Measurements from ENCODE around the gene DCX. TPM values are rescaled to one million over a fixed set of nuclear protein-coding genes. Genes with fewer than 3 reads are reported as not detected.
"Not testable (repeated sequence)": the region's sequence is repeated elsewhere in the genome, so short reads cannot be mapped to it uniquely, and the experiment has no call there.

DCX gene
- total RNA-seq, 1 donor from 2014 or later: not detected

- Mint-ChIP-seq H3K4me1 (no peaks in the 10 kb centered on the region), H3K36me3 (ENCODE audit: low read depth) (no peaks in the 10 kb centered on the region), H3K9me3 (no peaks in the 10 kb centered on the region), H3K27ac (no peak overlapping the region), H3K27me3 (no peaks in the 10 kb centered on the region), H3K4me3 (no peak overlapping the region)
- CTCF ChIA-PET: no interaction called here
- TF ChIP-seq CTCF (IDR thresholded peaks at IDR 0.05): no peak
- DNase-seq: no peak
- intact Hi-C loops (cut with micrococcal nuclease): no loop called here
- no peak for ATAC-seq (ENCODE audit: low read depth)
- POLR2A ChIA-PET: no interaction called here
Observed at GRCh38 chrX:111353793-111354192, 58.2 kb downstream of the DCX start.

- TF ChIP-seq CTCF (IDR thresholded peaks at IDR 0.05): no peak
- H3K4me3 Mint-ChIP-seq: no peak overlapping the region
- ChIA-PET POLR2A (no interaction called here), CTCF (no interaction called here)
- H3K4me1 Mint-ChIP-seq: no peaks in the 10 kb centered on the region
- no peaks in the 10 kb centered on the region for H3K36me3 Mint-ChIP-seq (ENCODE audit: low read depth)
- H3K27me3 Mint-ChIP-seq: no peaks in the 10 kb centered on the region
- intact Hi-C loops (cut with micrococcal nuclease): no loop called here
- ATAC-seq (ENCODE audit: low read depth) (no peak), DNase-seq (no peak)
- H3K27ac Mint-ChIP-seq: no peak overlapping the region
- H3K9me3 Mint-ChIP-seq: no peaks in the 10 kb centered on the region
Observed at GRCh38 chrX:111352424-111352823, 59.6 kb downstream of the DCX start.

GRCh38 chrX:111349934-111350333 is 62.1 kb downstream of the DCX start:
- H3K27ac Mint-ChIP-seq: no peak overlapping the region
- DNase-seq (no peak), ATAC-seq (ENCODE audit: low read depth) (no peak)
- POLR2A ChIA-PET: no interaction called here
- H3K4me1 Mint-ChIP-seq: no peaks in the 10 kb centered on the region
- CTCF ChIA-PET: no interaction called here
- no peak overlapping the region for H3K4me3 Mint-ChIP-seq
- TF ChIP-seq CTCF (IDR thresholded peaks at IDR 0.05): no peak
- intact Hi-C loops (cut with micrococcal nuclease): no loop called here
- H3K9me3 Mint-ChIP-seq: no peaks in the 10 kb centered on the region
- no peaks in the 10 kb centered on the region for H3K36me3 Mint-ChIP-seq (ENCODE audit: low read depth)
- no peaks in the 10 kb centered on the region for H3K27me3 Mint-ChIP-seq

- intact Hi-C loops (cut with micrococcal nuclease): no loop called here
Observed at GRCh38 chrX:111349101-111349500, 62.9 kb downstream of the DCX start.

GRCh38 chrX:111348429-111348828 is 63.6 kb downstream of the DCX start:
- Mint-ChIP-seq H3K4me1 (no peaks in the 10 kb centered on the region), H3K36me3 (ENCODE audit: low read depth) (no peaks in the 10 kb centered on the region), H3K27ac (no peak overlapping the region), H3K27me3 (no peaks in the 10 kb centered on the region), H3K9me3 (no peaks in the 10 kb centered on the region), H3K4me3 (no peak overlapping the region)
- DNase-seq (no peak), ATAC-seq (ENCODE audit: low read depth) (no peak)
- intact Hi-C loops (cut with micrococcal nuclease): no loop called here
- CTCF ChIA-PET: no interaction called here
- TF ChIP-seq CTCF (IDR thresholded peaks at IDR 0.05): no peak
- POLR2A ChIA-PET: no interaction called here

More at GRCh38 chrX:111349101-111349500, 62.9 kb downstream of the DCX start:
- Mint-ChIP-seq H3K27me3 (no peaks in the 10 kb centered on the region), H3K9me3 (no peaks in the 10 kb centered on the region), H3K4me3 (no peak overlapping the region), H3K36me3 (ENCODE audit: low read depth) (no peaks in the 10 kb centered on the region), H3K27ac (no peak overlapping the region), H3K4me1 (no peaks in the 10 kb centered on the region)
- DNase-seq (no peak), ATAC-seq (ENCODE audit: low read depth) (no peak)
- ChIA-PET POLR2A (no interaction called here), CTCF (no interaction called here)
- no peak for TF ChIP-seq CTCF (IDR thresholded peaks at IDR 0.05)

GRCh38 chrX:111346150-111346549 is 65.8 kb downstream of the DCX start:
- H3K4me3 Mint-ChIP-seq; POLR2A ChIA-PET; H3K9me3 Mint-ChIP-seq; CTCF ChIA-PET; intact Hi-C loops (cut with micrococcal nuclease); H3K27me3 Mint-ChIP-seq; H3K27ac Mint-ChIP-seq; H3K4me1 Mint-ChIP-seq; H3K36me3 Mint-ChIP-seq (ENCODE audit: low read depth); ATAC-seq (ENCODE audit: low read depth); DNase-seq: not testable (repeated sequence)
